GM18951 (cell line): ENCODE data around the gene LEF1.

ENCODE experiments used
- POLR2A ChIP-seq: IDR thresholded peaks from 4 replicates; pipeline ENCODE4 v1.6.1; 2011; ENCODE audit warnings: mild to moderate bottlenecking; ENCODE audit not compliant: insufficient read length, insufficient read depth; ENCODE audit errors: extremely low read depth
- in situ Hi-C: fragments of 300-500 bp; cut with MboI; formaldehyde crosslinking; loops from one replicate; pipeline ENCODE4 v1.12.0; 2022; ENCODE audit warnings: low sequenced_read_pairs, mixed read lengths, inconsistent platforms; ENCODE audit not compliant: unreplicated experiment

Gene LEF1

DNA sequence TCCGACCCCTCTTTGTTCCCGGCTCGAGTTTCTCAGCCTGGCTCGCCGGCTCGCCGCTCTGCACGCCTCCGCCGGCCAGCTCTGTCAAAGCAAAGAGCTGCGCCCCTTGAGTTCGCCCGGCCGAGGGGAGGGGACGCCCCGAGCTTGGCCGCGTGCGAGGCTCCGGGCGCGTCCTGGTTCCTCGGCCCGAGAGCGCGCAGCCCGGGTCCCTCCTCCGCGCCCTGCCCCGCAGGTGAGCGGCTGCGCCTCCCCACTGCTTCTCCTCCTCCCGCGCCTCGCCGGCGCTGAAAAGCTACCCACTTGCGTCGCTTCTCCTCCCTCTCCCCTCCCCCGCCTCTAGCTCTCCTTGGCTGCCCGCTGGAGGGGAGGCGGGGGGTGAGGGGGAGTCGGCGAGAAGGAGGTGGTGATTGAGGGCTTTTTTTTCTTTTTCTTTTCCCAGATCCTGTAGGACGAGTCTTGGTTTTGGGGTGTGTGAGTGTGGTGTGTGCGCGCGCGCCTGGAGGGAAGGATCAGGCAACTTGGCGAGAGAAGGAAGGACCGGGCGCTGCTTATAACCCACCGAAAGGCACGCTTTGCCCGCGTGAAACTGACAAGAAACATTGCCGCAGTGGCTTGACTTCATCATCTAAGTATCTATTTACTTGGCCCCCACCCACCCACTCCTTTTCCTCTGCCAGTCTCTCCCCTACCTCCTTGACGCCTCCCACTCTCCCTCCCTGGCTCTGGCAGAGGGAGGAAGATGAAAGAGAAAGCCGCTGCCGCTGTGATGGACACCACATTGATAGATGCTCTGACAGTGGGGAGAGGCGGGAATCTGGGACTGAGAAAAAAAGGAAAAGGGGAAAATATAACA is at the start of gene LEF1:
Gene LEF1, minus strand, starts transcription at position 262 of the 853 bp plus-strand sequence. CDS start 1,165 bp downstream, outside the sequence.
- TF ChIP-seq POLR2A = peak; percentile 11
- in situ Hi-C loops = loop anchor here (10.0 kb wide), 1 partner anchor 124 kb away; no protein-coding TSS in a partner anchor

DNA sequence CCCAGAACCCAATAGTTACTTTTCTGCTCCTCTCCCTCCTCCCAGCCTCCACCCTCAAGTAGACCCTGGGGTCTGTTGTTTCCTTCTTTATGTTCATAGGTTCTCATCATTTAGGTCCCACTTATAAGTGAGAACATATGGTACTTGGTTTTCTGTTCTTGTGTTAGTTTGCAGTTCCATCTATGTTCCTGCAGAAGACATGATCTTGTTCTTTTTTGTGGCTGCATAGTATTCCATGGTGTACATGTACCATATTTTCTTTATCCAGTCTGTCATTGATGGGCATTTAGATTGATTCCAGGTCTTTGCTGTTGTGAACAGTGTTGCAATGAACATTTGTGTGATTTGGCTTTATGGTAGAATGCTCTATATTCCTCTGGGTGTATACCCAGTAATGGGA is 47.8 kb upstream of the LEF1 start:
- no peak for TF ChIP-seq POLR2A
- in situ Hi-C loops = no loop called here

DNA sequence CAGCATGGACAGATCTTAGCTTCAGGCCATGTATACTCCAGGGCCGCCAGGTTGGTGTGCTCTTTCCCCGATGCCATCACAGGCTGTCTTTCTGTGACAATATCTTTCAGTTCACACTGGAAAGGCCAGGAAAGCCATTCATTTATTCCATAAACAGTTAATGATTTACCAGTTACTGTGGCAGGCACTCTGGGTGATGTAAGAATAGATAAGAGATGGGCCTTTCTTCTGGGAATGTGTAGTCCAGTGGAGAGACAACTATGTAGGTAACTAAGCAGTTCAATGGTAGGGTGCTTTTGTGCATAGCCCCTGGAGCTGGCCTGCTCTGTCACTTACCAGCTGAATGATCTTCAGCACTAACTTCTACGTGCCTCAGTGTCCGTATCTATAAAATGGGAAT is 46.3 kb upstream of the LEF1 start:
- in situ Hi-C loops = no loop called here
- no peak for TF ChIP-seq POLR2A

DNA sequence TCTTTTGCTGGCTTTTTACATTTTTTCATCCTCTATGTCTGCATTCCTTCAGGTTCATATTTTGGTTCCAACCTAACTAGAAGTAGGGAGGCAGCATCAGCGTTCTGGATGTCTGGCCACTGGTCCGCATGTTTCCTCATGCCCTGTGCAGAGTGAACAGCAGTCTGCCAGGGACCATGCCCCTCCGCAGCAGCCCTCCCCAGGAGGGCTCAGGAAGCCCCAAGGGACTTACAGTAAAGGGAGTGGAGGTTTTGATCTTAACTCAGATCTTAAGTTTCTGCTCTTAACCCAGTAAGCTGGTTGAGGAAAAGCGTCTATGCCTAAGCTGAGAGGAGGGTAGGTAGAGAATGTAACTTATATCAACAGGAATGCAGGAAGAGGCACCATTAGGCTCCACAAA is 45.0 kb upstream of the LEF1 start:
- TF ChIP-seq POLR2A = no peak
- in situ Hi-C loops = no loop called here

DNA sequence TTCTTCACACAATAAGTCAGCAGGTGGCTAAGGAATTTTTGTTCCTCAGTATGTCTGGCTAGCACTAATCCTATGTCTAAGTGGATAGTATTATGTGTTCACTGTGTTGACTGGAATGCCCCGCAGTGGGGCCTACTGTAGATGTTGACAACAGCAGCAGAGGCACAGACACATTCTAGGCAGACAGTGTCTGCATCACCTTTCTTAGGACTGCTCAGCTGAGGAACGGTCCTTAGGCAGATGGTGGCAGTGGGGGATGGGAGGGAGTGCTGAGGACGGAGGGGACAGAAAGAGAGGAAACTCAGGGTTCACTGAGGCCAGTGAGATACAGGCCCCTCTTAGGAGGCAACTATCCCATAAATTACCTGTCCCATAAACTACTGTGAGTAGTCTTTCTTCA is 44.6 kb upstream of the LEF1 start:
- no peak for TF ChIP-seq POLR2A
- in situ Hi-C loops = no loop called here

DNA sequence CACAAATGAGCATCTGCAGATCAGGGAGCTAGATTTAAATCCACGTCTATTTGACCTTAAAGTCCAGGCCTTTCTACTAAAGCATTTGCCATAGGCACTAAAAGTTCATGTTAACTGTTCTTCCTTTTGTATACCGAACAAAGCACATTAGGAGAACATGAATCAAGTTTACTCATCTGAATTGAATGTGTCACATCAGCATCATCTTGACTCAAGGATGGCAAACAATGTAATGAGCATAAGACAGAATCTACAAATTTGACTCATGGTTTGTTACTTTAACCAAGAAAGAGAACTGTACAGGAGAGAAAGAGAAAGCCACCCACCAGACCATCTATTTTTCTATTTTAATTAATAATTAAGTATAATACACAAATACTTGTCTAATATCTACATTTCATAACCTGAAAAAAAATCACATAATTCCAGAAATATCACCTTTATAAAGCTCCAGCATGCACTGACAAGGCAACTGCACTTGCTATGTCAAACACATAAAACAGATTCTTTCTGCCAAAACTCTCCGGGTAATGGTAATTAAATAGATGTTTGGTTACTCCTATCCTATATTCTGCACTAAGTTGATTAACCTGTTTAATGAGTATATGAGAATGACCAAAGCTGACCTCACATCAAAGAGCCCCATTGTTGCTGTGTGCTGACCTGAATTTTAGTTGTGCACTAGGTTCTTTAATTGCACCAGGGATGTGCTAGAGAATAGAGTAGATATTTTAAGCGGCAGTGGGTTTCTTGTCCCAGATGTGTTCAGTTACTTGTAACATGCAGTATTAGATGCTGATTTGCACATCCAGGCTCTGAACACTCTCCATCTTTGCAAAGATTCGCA is 42.5 kb upstream of the LEF1 start:
- no peak for TF ChIP-seq POLR2A
- in situ Hi-C loops = no loop called here

DNA sequence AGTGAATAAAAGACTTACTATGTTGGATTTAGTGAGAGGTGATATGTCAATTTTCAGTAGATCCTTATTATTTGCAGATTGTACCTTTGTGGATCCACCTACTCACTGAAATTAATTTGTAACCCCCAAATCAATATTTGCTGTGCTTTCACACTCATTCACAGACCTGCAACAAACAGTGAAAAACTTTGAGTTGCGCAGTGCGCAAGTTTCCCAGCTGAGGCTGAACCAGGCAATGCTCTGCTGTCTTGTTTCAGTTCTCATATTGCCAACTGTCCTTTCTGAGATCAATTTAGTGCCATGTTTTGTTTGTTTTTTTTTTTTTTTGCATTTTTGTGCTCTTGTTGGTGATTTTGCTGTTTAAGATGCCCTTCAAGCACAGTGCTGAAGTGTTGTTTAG is 40.8 kb upstream of the LEF1 start:
- no peak for TF ChIP-seq POLR2A

DNA sequence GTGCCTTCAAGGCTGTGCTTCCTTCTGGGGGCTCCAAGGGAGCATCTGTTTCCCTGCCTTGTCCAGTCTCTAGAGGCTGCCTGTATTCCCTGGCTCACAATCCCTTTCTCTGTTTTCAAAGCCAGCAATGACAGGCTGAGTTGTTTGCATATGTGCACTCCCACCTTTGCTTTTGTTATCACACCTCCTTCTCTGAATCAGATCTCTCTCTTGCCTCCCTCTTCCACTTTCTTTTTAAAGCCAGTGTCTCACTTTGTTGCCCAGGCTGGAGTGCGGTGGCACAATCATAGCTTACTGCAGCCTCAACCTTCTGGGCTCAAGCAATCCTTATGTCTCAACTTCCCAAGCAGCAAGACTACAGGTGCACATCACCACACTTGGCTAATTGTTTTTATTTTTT is 37.1 kb upstream of the LEF1 start:
- in situ Hi-C loops = no loop called here

More for the DNA sequence above, 40.8 kb upstream of the LEF1 start:
- in situ Hi-C loops = no loop called here

DNA sequence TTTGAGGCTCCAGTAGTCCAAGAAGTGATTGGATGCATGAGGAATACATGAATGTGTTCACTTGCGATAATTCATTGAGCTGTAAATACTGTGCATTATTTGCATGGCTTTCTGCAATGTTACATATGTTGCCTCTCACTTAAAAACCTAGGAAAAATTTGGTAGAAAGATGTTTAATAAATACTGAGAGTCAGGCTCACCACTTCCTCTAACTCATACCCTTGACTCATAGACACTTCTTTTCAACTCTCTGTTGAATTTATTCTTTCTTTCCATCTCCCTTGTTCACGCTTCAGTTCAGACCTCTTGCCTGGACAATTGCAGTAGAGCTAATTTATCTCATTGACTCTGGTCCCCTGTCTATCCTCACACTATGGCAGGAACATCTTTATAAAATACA is 35.8 kb upstream of the LEF1 start:
- in situ Hi-C loops = no loop called here
- TF ChIP-seq POLR2A = no peak

More for the DNA sequence above, 37.1 kb upstream of the LEF1 start:
- TF ChIP-seq POLR2A = no peak

DNA sequence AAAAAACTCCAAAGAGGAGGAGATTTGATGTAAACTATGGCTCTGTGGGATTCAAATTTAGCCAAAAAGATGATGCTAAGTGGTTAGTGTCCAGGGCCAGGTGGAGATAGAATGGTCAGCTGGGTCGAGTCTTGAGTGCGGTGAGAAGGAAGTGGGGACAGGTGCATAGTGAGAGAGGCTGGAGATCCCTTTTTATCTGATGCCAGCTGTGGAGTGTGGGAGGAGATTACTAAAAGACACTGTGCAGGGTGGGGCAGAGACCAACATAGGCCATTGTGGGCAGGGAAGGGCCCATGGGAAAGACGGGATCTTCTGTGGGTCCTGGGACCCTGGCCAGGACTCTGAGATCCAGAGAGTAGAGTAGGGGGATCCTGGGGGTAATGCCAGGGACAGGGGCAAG is 34.6 kb upstream of the LEF1 start:
- in situ Hi-C loops = no loop called here
- TF ChIP-seq POLR2A = no peak

DNA sequence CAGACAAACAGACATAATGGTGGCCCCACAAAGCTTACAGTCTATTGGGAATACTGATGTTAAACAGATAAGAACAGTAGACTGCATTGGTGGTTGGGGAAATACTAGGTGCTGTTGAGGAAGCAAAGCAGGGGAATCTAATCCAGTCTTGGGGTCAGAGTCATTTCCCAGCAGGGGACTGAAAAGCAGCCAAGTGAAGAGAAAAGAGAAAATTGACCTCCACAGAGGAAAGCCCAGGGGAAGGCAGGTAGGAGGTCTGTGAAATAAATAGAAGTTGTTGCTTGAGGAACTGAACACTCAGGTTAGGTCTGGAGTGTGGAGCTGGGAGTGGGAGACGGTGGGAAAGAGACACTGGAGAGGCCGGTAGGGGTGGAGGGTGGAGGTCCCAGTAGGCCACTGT is 33.0 kb upstream of the LEF1 start:
- in situ Hi-C loops = no loop called here
- no peak for TF ChIP-seq POLR2A

DNA sequence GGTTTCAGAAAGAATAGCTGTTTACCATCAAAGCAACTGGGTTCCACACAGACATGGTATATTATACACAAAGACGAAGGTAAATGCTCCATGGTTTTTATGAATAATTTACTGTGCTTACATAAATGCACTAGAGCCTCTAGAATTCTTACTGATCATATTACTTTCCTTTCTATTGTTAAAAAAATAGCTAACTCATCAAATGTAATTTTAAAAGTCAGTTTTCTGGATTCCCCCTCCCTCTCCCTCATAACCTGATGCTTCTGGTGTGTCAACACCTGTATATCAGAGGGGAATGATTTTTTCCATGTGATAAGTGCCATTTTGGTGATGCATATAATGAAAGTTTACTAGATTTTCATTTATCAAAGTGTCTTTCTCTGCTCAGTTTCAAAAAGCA is 31.1 kb upstream of the LEF1 start:
- in situ Hi-C loops = no loop called here
- no peak for TF ChIP-seq POLR2A

DNA sequence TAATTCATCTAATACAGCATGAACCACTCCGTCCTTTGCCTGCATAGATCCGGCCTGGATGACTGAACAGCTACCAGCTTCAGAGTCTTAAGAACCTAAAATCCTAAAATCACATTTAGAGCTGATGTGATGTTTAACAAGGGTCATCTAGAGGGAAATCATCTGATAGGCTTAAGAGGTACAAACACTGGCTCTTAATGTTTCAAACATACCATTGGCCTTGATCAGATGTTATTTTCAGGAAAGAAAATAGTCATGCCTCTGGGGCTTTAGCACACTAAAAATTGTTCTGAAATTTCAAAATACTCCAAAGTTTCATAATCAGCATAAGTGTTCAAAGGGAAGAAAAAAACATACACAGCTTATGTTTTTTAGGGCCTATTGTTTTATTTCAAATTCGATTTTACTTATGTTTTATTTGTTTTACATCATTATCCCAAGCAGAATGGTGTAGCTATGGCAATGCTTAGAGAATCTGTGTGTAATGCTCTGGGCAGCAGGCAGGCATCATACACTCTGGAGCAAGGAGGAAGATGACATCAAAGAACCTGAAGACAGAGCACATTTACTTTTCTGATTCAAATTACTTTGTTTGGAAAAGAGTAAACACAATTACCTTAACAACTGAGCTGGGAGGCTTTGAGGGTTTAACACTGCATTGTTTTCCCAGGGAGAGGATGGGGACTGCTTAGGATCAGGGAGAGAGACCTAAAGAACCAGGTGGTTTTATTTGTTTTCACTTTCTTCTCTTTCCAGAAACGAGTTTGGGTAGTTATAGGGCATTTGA is 25.3 kb upstream of the LEF1 start:
- TF ChIP-seq POLR2A = no peak
- in situ Hi-C loops = no loop called here

DNA sequence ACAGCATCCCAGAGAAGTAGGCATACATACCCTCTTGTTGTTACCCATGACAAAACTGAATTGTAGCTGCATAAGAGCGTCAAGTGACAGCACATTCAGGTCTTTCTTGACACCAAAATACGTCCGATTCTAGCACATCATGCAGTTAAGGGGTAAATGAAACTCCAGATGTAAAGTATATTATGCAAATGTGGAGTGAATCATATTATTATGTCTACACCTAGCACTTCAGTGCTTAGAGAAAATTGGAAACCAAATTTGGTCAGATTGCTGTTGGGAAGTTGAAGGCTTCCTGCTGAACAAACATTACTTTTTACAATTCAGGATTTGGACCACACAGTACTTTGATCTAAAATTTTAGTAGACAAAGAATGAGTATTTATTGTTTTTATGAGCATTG is 24.2 kb upstream of the LEF1 start:
- in situ Hi-C loops = no loop called here
- TF ChIP-seq POLR2A = no peak
